HepG2 (cell line): ENCODE data around the gene RUVBL2. TPM values are rescaled to one million over a fixed set of nuclear protein-coding genes. Genes with fewer than 3 reads are reported as not detected.
A peak's percentile ranks its signal among the peaks of the same experiment; 100 is the strongest.

ENCODE experiments used
- ATF7 ChIP-seq, 2 experiments: fragments of 450-650 bp in 1 of 2; sonication (generic) in 1 of 2; formaldehyde crosslinking in 1 of 2; IDR thresholded peaks; 2 replicates each; pipeline versions ENCODE4 v1.4.0 to v1.6.1; 2016 to 2020; ENCODE audit warnings: antibody characterized with exemption in 1 of 2, mild to moderate bottlenecking in 1 of 2, missing genetic modification reagents in 1 of 2
- CAMTA2 ChIP-seq: sonication (generic); formaldehyde crosslinking; IDR thresholded peaks from 2 replicates; pipeline ENCODE4 v1.4.0; 2020; ENCODE audit warnings: mild to moderate bottlenecking, missing genetic modification reagents, borderline replicate concordance
- CHD4 ChIP-seq: fragments of 200-600 bp; sonication (generic); IDR thresholded peaks from 2 replicates; pipeline ENCODE4 v1.7.0; 2017; ENCODE audit warnings: mild to moderate bottlenecking, low read length, borderline replicate concordance
- ETS1 ChIP-seq: sonication (generic); formaldehyde crosslinking; IDR thresholded peaks from 2 replicates; pipeline ENCODE4 v1.4.0; 2020; ENCODE audit warnings: missing genetic modification reagents
- HNRNPUL1 ChIP-seq: fragments of 200-400 bp; formaldehyde crosslinking; IDR thresholded peaks from 2 replicates; pipeline ENCODE4 v1.6.1; 2017; ENCODE audit warnings: low read depth, mild to moderate bottlenecking, low read length, moderate library complexity
- IRF2 ChIP-seq: IDR thresholded peaks from 2 replicates; pipeline ENCODE4 v1.6.1; 2018; ENCODE audit warnings: missing genetic modification reagents, missing compliant biosample characterization
- KAT8 ChIP-seq: IDR thresholded peaks from 2 replicates; pipeline ENCODE4 v1.6.1; 2016; ENCODE audit warnings: missing genetic modification reagents, missing compliant biosample characterization
- SMAD9 ChIP-seq: sonication (generic); formaldehyde crosslinking; IDR thresholded peaks from 2 replicates; pipeline ENCODE4 v1.5.1; 2020; ENCODE audit warnings: mild to moderate bottlenecking, missing genetic modification reagents
- SRSF9 ChIP-seq: fragments of 200-400 bp; formaldehyde crosslinking; IDR thresholded peaks from 2 replicates; pipeline ENCODE4 v1.6.1; 2018; ENCODE audit warnings: borderline replicate concordance, mild to moderate bottlenecking, low read depth, low read length; ENCODE audit not compliant: insufficient read depth, poor library complexity, severe bottlenecking
- ZFAT ChIP-seq: sonication (generic); formaldehyde crosslinking; conservative IDR thresholded peaks from 2 replicates; pipeline ENCODE4 v1.8.1; 2023; ENCODE audit warnings: missing genetic modification reagents, inconsistent platforms
- ZFP82 ChIP-seq: sonication (generic); formaldehyde crosslinking; IDR thresholded peaks from 2 replicates; pipeline ENCODE4 v1.5.1; 2020; ENCODE audit warnings: mild to moderate bottlenecking, missing genetic modification reagents, borderline replicate concordance
- ZMYM2 ChIP-seq: sonication (generic); formaldehyde crosslinking; IDR thresholded peaks from 2 replicates; pipeline ENCODE4 v1.8.0; 2022; ENCODE audit warnings: mild to moderate bottlenecking, missing genetic modification reagents
- ZNF503 ChIP-seq: sonication (generic); formaldehyde crosslinking; IDR thresholded peaks from 2 replicates; pipeline ENCODE4 v1.4.0; 2020; ENCODE audit warnings: missing genetic modification reagents
- ZNF556 ChIP-seq: sonication (generic); formaldehyde crosslinking; IDR thresholded peaks from 2 replicates; pipeline ENCODE4 v1.4.0; 2020; ENCODE audit warnings: mild to moderate bottlenecking, missing genetic modification reagents, borderline replicate concordance
- ZNF589 ChIP-seq: sonication (generic); formaldehyde crosslinking; conservative IDR thresholded peaks from 2 replicates; pipeline ENCODE4 v1.8.0; 2022; ENCODE audit warnings: mild to moderate bottlenecking, moderate library complexity, missing genetic modification reagents
- ZNF761 ChIP-seq: sonication (generic); formaldehyde crosslinking; conservative IDR thresholded peaks from 2 replicates; pipeline ENCODE4 v1.4.0; 2020; ENCODE audit warnings: mild to moderate bottlenecking, missing genetic modification reagents
- ZZZ3 ChIP-seq: sonication (generic); formaldehyde crosslinking; IDR thresholded peaks from 2 replicates; pipeline ENCODE4 v1.4.0; 2020; ENCODE audit warnings: missing genetic modification reagents, mild to moderate bottlenecking, borderline replicate concordance
- polyA plus RNA-seq, 8 experiments: library from polyadenylated mRNA; depleted of rRNA in 3 of 8; stranded (reverse) in 7 of 8; unstranded in 1 of 8; fragments of >200 nt; fragmentation: Illumina TruSeq in 4 of 8; extraction: Trizol in 4 of 8; gene quantifications; 2 replicates each; pipeline versions ENCODE4 v1.2.1 to v1.2.3, GENCODE V29; 2011 to 2016; ENCODE audit warnings: low read depth in 4 of 8, missing spikeins in 1 of 8, mixed read lengths in 1 of 8; ENCODE audit not compliant: insufficient read depth in 1 of 8
- total RNA-seq, 5 experiments: library from RNA; depleted of rRNA; stranded (reverse); fragments of >200 nt; fragmentation: Illumina TruSeq; extraction: Trizol; gene quantifications; 2 replicates each; pipeline ENCODE4 v1.2.3, GENCODE V29; 2016; ENCODE audit warnings: low read depth in 1 of 5
- TF ChIP-seq, protein P1 (sequence below): IDR thresholded peaks from 2 replicates; pipeline ENCODE4 v1.6.1; 2012; ENCODE audit warnings: low read depth, low read length, improper control_type of control experiment
- TF ChIP-seq, protein P2 (sequence below): fragments of 450-650 bp; IDR thresholded peaks from 2 replicates; pipeline ENCODE4 v1.6.1; 2017
- TF ChIP-seq, protein P3 (sequence below): IDR thresholded peaks from 2 replicates; pipeline ENCODE4 v1.6.1; 2016; ENCODE audit warnings: mild to moderate bottlenecking, missing biosample characterization, missing genetic modification reagents

RUVBL2 gene
- total and polyA plus RNA-seq, 2 of the 13 experiments (the other 11 are each of a cell fraction or from before 2014, with no cell fraction given) = 120 to 122 TPM

DNA sequence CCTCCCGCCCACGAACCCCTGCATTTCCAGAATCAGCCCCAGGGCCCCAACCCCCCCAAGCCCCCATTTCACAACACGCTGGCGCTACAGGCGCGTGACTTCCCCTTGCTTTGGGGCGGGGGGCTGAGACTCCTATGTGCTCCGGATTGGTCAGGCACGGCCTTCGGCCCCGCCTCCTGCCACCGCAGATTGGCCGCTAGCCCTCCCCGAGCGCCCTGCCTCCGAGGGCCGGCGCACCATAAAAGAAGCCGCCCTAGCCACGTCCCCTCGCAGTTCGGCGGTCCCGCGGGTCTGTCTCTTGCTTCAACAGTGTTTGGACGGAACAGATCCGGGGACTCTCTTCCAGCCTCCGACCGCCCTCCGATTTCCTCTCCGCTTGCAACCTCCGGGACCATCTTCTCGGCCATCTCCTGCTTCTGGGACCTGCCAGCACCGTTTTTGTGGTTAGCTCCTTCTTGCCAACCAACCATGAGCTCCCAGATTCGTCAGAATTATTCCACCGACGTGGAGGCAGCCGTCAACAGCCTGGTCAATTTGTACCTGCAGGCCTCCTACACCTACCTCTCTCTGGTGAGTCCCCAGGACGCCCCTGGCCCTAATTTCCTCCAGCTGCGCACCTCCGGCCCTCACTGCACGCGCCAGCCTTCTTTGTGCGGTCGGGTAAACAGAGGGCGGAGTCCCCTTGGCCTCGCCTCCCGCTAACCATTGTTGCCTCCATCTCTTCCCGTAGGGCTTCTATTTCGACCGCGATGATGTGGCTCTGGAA, 28.5 kb upstream of the RUVBL2 start, which contains the start of gene FTL (continued):
- TF ChIP-seq ETS1 (CRISPR knock-in tag) (peak; percentile 54; the same call in 1 of the 2 replicates), ZNF556 (peak; percentile 28; the same call in 1 of the 2 replicates), ZNF503 (CRISPR knock-in tag) (peak; percentile 80; the same call in 1 of the 2 replicates), CHD4 (no peak), CAMTA2 (CRISPR knock-in tag) (no peak), SMAD9 (CRISPR knock-in tag) (no peak), KAT8 (CRISPR knock-in tag) (peak; percentile 76), ZZZ3 (CRISPR knock-in tag) (0 out of 2 replicates have a peak, but pooled peaks have one; percentile 18), ZMYM2 (0 out of 2 replicates have a peak, but pooled peaks have one; percentile 39), ZFP82 (0 out of 2 replicates have a peak, but pooled peaks have one; percentile 42), ZNF589 (CRISPR knock-in tag) (peak; percentile 69; the same call in 1 of the 2 replicates), SRSF9 (no peak), ZFAT (no peak; the same call in 1 of the 2 replicates), HNRNPUL1 (no peak), ATF7 (IDR thresholded peaks at IDR 0.05) (no peak), ATF7 (CRISPR knock-in tag; IDR thresholded peaks at IDR 0.05) (peak; percentile 31), ZNF761 (CRISPR knock-in tag) (peak; percentile 75), IRF2 (CRISPR knock-in tag) (peak; percentile 44)
- TF ChIP-seq, protein P1, sequence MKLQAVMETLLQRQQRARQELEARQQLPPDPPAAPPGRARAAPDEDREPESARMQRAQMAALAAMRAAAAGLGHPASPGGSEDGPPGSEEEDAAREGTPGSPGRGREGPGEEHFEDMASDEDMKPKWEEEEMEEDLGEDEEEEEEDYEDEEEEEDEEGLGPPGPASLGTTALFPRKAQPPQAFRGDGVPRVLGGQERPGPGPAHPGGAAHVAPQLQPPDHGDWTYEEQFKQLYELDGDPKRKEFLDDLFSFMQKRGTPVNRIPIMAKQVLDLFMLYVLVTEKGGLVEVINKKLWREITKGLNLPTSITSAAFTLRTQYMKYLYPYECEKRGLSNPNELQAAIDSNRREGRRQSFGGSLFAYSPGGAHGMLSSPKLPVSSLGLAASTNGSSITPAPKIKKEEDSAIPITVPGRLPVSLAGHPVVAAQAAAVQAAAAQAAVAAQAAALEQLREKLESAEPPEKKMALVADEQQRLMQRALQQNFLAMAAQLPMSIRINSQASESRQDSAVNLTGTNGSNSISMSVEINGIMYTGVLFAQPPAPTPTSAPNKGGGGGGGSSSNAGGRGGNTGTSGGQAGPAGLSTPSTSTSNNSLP = no peak
- TF ChIP-seq, protein P2, sequence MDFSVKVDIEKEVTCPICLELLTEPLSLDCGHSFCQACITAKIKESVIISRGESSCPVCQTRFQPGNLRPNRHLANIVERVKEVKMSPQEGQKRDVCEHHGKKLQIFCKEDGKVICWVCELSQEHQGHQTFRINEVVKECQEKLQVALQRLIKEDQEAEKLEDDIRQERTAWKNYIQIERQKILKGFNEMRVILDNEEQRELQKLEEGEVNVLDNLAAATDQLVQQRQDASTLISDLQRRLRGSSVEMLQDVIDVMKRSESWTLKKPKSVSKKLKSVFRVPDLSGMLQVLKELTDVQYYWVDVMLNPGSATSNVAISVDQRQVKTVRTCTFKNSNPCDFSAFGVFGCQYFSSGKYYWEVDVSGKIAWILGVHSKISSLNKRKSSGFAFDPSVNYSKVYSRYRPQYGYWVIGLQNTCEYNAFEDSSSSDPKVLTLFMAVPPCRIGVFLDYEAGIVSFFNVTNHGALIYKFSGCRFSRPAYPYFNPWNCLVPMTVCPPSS = no peak
- TF ChIP-seq, protein P3, sequence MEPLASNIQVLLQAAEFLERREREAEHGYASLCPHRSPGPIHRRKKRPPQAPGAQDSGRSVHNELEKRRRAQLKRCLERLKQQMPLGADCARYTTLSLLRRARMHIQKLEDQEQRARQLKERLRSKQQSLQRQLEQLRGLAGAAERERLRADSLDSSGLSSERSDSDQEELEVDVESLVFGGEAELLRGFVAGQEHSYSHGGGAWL = peak; percentile 72; the same call in 1 of the 2 replicates
